Measurements from ENCODE around the gene HDAC9. TPM values are rescaled to one million over a fixed set of nuclear protein-coding genes. Genes with fewer than 3 reads are reported as not detected.
"Not testable (repeated sequence)": the region's sequence is repeated elsewhere in the genome, so short reads cannot be mapped to it uniquely, and the experiment has no call there.

The HDAC9 gene
- total RNA-seq, 1 donor from 2014 or later, result 3.6 TPM

- H3K4me3 Mint-ChIP-seq (ENCODE audit: low read depth), result no peak overlapping the region
- no peak for TF ChIP-seq CTCF (IDR thresholded peaks at IDR 0.05; ENCODE audit: unreplicated experiment)
- no peaks in the 10 kb centered on the region for H3K36me3 Mint-ChIP-seq (ENCODE audit: insufficient read depth)
- H3K9me3 Mint-ChIP-seq (ENCODE audit: low read depth), result no peaks in the 10 kb centered on the region
- H3K27ac Mint-ChIP-seq, result no peak overlapping the region
- no peaks in the 10 kb centered on the region for H3K27me3 Mint-ChIP-seq
- DNase-seq (ENCODE audit: low spot score, unreplicated experiment), result no peak
- no peaks in the 10 kb centered on the region for H3K4me1 Mint-ChIP-seq (ENCODE audit: low read depth)
These were observed 463.1 kb downstream of the HDAC9 start for GRCh38 chr7:18958627-18959026.

GRCh38 chr7:18960725-18961124 is 465.2 kb downstream of the HDAC9 start:
- no peaks in the 10 kb centered on the region for H3K9me3 Mint-ChIP-seq (ENCODE audit: low read depth)
- H3K27me3 Mint-ChIP-seq, result no peaks in the 10 kb centered on the region
- H3K4me1 Mint-ChIP-seq (ENCODE audit: low read depth), result no peaks in the 10 kb centered on the region
- TF ChIP-seq CTCF (IDR thresholded peaks at IDR 0.05; ENCODE audit: unreplicated experiment), result no peak
- DNase-seq (ENCODE audit: low spot score, unreplicated experiment), result no peak
- no peak overlapping the region for H3K4me3 Mint-ChIP-seq (ENCODE audit: low read depth)
- H3K27ac Mint-ChIP-seq, result no peak overlapping the region
- H3K36me3 Mint-ChIP-seq (ENCODE audit: insufficient read depth), result no peaks in the 10 kb centered on the region

GRCh38 chr7:18962031-18962430 is 466.5 kb downstream of the HDAC9 start:
- no peak for TF ChIP-seq CTCF (IDR thresholded peaks at IDR 0.05; ENCODE audit: unreplicated experiment)
- DNase-seq (ENCODE audit: low spot score, unreplicated experiment), result no peak
- Mint-ChIP-seq H3K27me3 (no peaks in the 10 kb centered on the region), H3K4me3 (ENCODE audit: low read depth) (no peak overlapping the region), H3K4me1 (ENCODE audit: low read depth) (no peaks in the 10 kb centered on the region), H3K36me3 (ENCODE audit: insufficient read depth) (no peaks in the 10 kb centered on the region), H3K27ac (no peak overlapping the region), H3K9me3 (ENCODE audit: low read depth) (no peaks in the 10 kb centered on the region)

GRCh38 chr7:18965657-18966056 is 470.1 kb downstream of the HDAC9 start:
- no peak overlapping the region for H3K4me3 Mint-ChIP-seq (ENCODE audit: low read depth)

GRCh38 chr7:18967755-18968154 is 472.2 kb downstream of the HDAC9 start:
- not testable (repeated sequence) for H3K4me3 Mint-ChIP-seq (ENCODE audit: low read depth)

More at GRCh38 chr7:18965657-18966056, 470.1 kb downstream of the HDAC9 start:
- no peak for TF ChIP-seq CTCF (IDR thresholded peaks at IDR 0.05; ENCODE audit: unreplicated experiment)
- Mint-ChIP-seq H3K27ac (no peak overlapping the region), H3K4me1 (ENCODE audit: low read depth) (no peaks in the 10 kb centered on the region), H3K27me3 (no peaks in the 10 kb centered on the region), H3K36me3 (ENCODE audit: insufficient read depth) (no peaks in the 10 kb centered on the region), H3K9me3 (ENCODE audit: low read depth) (no peaks in the 10 kb centered on the region)
- DNase-seq (ENCODE audit: low spot score, unreplicated experiment), result no peak

GRCh38 chr7:18971839-18972238 is 476.3 kb downstream of the HDAC9 start:
- Mint-ChIP-seq H3K9me3 (ENCODE audit: low read depth) (no peaks in the 10 kb centered on the region), H3K27me3 (no peaks in the 10 kb centered on the region), H3K27ac (no peak overlapping the region), H3K4me1 (ENCODE audit: low read depth) (peaks cover 7% of the 10 kb centered on the region), H3K36me3 (ENCODE audit: insufficient read depth) (no peaks in the 10 kb centered on the region), H3K4me3 (ENCODE audit: low read depth) (no peak overlapping the region)
- DNase-seq (ENCODE audit: low spot score, unreplicated experiment), result no peak
- no peak for TF ChIP-seq CTCF (IDR thresholded peaks at IDR 0.05; ENCODE audit: unreplicated experiment)

More at GRCh38 chr7:18967755-18968154, 472.2 kb downstream of the HDAC9 start:
- H3K27me3 Mint-ChIP-seq; DNase-seq (ENCODE audit: low spot score, unreplicated experiment); H3K4me1 Mint-ChIP-seq (ENCODE audit: low read depth); H3K36me3 Mint-ChIP-seq (ENCODE audit: insufficient read depth); H3K9me3 Mint-ChIP-seq (ENCODE audit: low read depth); H3K27ac Mint-ChIP-seq: not testable (repeated sequence)

Measured in progenitor cell of endocrine pancreas (in vitro differentiated cells).